GM19043 (cell line): ENCODE data around the gene GALNT6.
A peak's percentile ranks its signal among the peaks of the same experiment; 100 is the strongest.

Experiments
- ATAC-seq: cut with Tn5 transposase; IDR thresholded peaks from one replicate; pipeline ENCODE4 v1.9.1; 2021; ENCODE audit warnings: low read depth; ENCODE audit not compliant: unreplicated experiment

GALNT6 gene

DNA sequence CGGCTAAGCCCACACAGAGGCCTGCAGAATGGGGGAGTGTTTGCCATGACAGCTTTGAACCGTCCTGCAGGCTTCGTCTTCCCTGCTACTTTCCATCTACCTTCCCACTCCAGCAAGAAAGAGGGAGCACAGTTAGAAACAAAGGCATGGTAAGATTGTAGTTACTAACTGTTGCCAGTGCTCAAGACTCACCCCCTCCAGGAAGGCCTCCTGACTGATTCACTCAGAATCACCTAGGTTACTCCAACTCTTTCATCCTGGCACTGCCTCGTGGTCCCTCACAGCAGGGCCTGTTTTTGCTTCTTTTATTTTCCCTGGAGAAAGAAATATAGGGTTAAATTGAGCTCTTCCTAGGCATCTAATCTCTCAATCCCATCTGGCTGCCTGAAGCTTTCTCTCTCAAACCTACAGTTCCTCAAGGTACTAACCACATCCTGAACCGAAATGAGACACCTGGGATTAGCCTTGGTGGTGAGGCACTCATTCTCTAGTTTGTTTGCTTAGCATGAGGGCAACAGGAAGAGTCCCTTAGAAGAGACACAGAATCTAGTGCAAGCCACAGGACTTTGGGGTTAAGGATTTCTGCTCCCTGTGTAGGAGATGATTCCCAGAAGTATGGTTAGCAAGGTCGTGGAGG is 7.8 kb downstream of the GALNT6 start:
- no peak for ATAC-seq

DNA sequence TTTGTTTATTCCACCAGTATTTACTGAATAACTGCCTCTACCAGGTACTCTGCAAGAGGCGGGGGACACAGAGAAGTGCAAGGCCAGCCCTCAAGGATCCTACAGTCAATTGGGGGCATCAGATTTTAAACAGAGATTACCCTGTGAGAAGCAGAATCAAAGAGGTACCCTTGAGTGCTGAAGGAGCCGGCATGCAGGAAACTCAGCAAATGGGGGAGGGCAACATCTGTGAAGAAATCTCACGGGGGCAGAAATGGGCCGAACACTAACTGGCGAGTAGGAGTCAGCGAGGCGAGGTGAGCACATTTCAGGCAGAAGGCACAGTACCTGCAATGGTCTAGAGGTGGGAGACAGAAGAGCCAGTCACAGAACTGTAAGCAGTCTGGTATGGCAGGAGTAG is 9.0 kb downstream of the GALNT6 start:
- no peak for ATAC-seq

DNA sequence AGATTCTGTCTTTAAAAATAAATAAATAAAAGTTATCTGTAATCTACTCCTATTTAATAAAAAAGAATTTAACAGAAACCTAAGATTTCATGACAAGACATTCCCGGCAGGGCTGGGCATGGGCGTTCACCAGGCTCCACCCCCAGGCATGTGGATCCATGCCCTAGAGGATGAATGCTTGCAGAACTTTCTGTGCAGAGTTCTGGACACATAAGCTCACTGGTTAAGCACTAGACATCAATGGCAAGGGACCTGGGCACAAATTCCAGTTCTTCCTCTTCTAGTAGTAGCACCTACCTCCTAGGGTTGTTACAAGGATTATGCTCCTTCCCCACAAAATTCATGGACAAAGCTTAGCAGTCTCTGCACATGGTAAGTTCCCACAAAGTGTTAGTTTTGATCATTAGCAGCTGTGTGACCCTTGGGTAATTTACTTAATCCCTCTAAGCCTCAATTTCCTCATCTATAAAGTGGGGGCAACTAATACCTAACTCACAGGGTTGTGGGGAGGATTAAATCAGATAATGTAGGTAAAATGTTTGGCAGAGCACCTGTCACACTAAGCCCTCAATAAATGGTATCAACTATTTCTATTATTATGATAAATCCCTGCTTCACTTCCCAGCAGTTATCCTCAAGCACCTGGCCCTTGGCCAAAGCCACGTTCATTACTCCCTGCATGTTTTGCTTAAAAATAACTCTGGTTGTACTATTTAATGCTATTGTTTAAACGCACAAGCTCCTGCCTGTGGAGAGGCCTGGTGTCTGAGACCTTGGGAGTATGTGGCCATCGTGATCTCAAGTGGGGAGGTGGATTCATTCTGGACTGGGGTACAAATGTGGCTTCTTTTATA is 9.8 kb downstream of the GALNT6 start:
- ATAC-seq, result no peak

DNA sequence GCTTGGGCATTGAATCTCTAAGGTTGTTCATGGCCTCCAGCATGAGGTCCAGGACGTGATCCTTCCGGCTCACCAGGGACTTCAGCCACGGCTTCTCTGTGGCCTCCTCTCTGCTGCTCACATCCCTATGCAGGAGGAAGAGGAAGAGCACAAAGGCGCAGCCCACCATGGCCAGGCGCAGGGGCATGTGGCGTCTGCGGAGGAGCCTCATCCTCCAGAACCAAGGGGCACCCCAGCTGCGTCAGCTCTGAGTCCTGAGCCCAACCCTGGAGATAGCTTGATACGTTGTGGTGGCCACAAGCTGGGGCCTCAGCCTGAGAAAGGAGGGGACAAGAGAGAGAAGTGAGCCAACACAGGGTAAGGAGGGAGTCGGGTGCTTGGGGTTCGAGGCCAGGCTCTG is 11.6 kb downstream of the GALNT6 start:
- ATAC-seq, result no peak

DNA sequence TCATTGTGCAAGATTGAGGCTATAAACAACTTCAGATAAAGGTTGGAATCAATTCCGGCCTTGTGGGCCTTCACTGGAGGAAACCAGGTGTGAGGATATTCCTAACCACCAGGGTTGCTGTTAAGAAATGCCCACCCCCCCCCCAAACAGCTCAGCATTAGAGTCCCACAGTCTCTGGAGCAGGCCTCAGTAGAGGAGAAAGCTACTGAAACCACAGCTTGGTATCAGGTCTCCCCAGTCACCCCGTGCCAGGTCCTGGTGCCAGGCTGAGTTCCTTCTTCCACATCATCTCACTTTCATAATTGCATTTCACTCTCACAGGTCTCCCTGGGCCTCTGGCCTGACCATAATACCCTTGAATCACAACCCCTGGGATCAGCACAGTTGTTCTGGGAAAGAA is 12.5 kb downstream of the GALNT6 start:
- ATAC-seq, result no peak

DNA sequence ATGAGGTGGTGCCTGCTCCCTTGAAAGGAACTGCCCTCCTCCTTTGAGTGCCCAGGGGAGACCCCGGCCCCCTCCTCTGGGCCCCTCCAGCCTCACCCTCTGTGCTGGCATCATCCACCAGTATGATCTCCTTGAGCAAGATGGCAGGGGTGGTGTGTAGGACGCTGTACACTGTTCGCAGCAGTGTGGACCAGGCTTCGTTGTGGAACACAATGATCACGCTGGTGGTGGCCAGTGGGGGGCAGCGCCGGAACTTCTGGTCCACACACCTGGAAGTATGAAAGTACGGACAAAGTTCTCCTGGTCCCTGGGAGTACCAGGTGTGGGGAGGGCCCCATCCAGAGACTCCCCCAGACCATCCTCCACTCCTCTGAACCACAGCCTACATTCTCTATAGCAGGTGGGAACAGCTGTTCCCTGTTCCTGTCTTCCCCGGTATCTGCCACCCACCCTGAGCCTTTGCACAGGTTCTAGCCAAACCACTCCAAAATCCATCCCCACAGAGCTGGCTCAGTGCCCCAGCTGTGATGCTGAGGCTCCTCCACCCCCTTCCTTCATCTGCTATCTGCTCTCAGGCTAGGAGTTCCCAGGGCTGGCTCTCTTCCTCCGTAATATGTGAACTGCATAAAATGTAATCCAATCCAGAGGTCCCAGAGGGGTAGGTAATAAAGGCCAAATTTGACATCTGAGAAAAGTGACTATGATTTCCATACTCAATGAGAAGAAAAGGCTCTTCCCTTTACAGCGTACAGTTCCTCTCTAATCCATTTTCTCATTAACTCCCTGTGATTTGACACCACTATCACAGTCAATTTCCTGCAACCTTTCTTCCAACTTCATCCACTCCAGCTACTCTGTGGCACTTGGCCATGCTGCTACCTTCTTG is 13.9 kb downstream of the GALNT6 start:
- ATAC-seq, result no peak

DNA sequence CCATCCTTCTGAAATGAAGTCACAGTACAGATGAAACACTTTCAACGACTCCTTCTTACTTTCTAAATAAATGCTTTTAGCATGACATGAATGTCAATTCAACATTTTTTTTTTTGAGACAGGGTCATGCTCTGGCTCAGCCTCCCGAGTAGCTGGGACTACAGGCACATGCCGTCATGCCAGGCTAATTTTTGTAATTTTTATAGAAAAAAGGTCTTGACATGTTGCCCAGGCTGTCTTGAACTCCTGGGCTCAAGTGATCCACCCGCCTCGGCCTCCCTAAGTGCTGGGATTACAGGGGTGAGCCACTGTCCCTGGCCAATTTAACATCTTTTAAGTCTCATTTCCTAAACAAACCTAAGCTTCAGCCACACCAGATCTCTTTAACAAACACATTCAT is 16.4 kb downstream of the GALNT6 start:
- no peak for ATAC-seq

DNA sequence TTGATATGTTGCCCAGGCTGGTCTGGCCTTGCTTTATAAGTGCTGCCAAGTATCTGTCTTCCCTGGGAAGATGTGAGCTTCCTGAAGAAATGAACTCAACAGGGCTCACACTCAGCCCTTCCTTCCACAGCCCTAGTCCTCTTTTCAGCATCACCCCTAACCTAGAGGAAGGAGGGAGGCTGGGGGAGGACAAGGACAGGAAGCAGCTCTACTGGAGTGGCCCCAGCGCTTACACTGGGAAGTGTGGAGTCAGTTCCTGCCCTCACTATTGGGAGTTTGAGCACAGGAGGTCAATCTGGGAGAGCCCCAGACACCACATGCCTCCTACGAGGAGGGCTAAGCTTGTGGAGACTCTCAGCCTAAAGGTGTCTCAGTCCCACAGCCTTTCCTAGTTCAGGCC is 16.8 kb downstream of the GALNT6 start:
- no peak for ATAC-seq

DNA sequence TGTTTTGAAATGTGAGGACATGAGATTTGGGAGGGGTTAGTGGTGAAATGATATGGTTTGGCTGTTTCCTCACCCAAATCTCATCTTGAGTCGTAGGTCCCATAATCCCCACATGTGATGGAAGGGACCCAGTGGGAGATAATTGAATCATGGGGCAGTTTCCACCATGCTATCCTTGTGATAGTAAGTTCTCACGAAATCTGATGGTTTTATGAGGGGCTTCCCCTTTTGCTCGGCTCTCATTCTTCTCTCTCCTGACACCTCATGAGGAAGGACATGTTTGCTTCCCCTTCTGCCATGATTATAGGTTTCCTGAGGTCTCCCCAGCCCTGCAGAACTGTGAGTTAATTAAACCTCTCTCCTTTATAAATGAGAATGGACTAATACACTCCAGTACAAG is 18.0 kb downstream of the GALNT6 start:
- ATAC-seq, result no peak

DNA sequence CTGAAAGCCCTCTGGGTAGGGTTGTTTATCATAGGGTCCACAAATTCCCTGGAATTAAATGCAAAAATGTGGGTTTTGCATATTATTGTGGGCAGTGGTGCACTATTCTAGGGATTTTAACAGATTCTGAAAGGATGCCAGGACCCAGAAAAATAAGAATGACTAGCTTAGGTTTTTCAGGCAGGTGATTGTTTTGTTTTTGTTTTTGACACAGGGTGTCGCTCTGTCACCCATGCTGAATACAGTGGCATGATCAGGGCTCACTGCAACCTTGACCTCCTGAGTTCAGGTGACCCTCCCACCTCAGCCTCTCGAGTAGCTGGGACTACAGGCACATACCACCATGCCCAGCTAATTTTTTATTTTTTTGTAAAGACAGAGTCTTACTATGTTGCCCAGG is 19.2 kb downstream of the GALNT6 start:
- ATAC-seq, result no peak

DNA sequence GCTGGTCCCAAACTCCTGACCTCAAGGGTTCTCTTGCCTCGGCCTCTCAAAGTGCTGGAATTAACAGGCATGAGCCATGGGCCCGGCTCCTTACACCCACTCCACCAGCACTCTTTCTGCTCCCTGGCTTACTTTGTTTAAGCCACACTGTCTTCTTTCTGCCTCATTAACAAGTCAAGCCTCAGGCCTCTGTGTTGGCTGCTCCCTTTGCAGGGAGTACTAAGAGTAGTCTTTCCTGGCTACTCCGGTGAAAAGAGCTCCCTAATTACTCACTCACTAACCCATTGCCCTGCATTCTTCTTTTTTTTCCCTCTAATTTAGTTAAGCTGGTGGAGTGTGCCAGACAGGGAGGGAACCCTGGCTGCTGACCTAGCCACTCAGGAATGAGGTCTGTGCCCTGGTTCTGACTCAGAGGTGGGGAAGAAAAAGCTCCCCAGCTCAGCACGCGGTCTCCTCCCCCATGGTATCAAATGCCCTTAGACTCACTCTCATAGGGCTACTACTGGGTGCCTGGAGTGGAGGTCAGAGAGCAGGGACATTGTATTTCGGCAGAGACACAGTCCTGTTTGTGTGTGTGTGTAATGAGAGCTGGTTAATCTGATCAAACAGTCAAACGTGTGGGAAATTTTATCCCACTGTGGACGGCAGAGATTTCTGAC is 19.8 kb downstream of the GALNT6 start:
- no peak for ATAC-seq

DNA sequence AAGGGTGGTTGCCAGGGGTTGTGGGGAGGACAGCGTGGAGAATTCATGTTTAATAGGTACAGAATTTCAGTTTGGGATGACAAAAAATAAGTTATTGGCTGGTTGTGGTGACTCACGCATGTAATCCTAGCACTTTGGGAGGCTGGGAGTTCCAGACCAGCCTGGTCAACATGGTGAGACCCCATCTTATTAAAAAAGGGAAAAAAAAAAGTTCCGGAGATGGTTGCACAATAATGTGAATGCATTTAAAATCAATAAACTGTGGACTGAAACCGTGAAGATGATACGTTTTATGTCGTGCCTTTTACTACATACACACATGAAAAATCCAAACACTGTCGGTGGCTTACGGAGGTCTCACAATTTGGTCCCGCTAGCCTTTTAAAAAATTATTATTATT is 20.5 kb downstream of the GALNT6 start:
- no peak for ATAC-seq

DNA sequence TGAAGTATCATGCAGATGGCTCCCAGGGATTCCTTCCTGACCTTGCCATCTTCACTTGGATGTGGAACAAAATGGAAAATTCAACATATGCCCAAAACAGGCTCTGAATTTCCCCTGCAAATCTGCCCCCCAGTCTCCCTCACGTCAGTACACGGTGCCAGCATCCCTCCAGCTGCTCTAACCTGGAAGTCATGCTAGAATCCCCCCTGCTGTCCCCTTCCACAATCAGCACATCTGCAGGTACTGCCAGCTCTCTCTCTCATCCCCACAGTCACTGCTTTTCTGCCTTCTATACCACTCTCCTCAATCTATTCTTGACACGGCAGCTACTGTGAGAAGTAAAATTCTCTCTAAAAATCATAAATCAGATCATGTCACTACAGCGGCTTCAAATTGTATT is 21.6 kb downstream of the GALNT6 start:
- ATAC-seq, result no peak

DNA sequence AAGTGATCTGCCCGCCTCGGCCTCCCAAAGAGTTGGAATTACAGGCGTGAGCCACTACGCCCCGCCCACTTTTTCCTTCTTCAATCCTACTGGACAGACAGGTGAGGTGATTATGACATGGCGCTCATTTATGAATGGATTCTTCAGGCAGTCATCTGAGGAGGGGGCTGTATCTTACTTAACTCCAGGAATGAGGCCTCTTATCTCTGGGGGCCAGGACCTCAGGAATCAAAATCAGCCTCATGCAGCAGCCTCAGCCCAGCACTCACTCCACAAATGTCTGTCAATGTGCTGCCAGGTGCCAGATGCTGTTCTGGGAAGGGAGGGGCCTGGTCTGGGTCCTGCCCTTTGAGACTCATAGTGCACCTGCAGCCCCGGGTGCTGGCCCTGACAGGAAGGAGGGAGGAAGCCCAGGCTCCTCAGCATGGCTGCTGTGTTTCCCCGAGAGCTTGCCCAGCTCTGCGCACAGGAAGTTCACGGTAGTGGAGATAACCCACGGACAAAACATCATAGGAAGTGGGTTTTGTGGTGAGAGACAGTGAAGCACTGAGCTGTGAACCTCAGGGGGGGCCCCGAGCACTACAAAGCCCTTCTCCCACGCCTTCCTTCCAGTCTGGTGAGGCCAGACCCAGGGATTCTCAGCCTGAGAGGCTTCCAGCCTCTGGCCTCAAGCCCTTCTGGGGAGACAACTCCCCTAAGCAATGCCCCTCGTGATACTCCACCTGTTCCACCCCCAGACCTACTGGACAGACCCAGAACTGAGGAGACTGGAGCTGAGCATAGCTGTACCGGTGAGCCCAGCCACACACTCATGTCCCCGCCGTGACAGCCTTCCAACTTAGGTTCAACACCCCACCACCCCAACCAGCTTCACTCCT is 22.3 kb downstream of the GALNT6 start:
- ATAC-seq, result peak; percentile 97

DNA sequence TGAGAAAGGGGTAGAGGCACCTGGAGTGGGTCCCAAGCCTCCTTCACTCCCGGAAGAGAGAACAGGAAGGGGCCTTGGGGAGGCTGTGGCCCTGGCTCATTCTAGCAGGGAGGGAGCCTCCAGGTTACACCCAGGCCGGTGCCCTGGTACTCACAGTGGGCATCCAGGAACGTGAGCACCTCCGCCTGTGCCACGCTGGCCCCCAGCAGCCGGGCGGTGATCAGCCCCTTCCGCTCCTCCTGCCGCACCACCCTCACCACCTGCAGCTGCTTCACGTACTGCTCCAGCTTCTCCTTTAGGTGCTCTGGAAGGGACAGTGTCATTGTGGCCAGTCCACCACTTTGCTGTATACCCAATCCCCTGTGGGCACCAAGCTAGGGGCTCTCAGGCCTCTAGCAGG is 25.9 kb downstream of the GALNT6 start:
- ATAC-seq, result no peak

DNA sequence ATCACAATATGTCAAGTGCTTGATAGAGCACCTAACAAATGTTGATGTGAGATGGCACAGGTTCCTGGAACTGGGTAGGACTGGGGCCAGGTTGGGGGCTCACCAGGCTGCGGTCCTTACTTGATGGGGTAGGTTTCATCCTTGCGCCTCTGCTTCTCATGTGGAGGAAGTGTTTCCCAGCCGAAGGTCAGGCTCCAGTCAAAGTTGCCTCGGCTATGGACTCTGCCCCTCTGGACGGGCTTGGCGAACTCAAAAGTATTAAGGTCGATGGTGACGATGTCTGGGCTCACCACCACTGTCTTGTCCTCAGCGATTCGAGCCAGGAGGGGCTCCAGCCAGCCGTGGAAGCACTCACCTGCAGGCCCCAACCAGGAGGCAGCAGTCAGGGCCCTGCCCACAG is 27.2 kb downstream of the GALNT6 start:
- ATAC-seq, result no peak

DNA sequence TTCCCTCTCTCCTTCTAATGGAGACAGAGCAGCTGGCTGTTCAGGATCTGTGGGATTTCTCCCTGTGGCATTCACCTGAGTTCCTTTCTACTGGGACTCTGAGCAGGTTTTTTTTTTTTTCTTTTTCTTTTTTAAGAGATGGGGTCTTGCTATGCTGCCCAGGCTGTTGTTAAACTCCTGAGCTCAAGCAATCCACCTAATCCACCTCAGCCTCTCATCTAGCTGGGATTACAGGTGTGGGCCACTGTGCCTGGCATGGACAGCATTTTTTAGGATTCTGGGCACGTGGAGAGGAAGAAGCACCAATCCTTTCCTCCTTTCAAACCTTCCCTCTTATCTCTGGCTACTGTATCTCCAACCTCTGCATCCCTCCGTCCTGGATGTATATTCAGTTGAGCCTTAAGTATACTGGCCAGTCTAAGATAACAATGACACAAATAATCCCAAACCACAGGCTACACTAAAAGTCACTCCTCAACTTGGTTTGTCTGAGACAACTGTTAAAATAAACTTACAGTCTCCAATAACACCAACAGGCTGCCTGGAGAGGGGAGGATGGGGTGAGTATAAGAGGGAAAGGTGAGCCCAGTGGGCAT is 28.4 kb downstream of the GALNT6 start:
- no peak for ATAC-seq

DNA sequence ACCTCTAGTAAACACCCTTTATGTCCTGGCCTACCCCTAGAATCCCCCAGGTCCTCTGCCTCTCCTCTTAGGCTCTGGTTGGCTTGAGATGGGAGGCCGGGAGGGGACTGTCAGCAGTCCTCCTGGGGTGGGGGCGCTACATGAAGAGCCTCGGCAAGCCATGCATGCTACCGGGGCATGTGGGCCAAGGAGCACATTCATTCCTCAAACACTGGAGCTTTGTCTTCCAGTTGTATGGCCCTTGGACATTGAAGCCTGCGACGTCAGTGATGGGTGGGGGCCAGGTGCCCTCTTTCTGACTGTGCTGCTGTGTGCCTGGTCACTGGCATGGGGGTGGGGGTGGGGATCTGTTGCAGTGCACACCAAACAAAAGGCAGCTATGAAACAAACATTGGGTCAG is 28.9 kb downstream of the GALNT6 start:
- ATAC-seq, result no peak

DNA sequence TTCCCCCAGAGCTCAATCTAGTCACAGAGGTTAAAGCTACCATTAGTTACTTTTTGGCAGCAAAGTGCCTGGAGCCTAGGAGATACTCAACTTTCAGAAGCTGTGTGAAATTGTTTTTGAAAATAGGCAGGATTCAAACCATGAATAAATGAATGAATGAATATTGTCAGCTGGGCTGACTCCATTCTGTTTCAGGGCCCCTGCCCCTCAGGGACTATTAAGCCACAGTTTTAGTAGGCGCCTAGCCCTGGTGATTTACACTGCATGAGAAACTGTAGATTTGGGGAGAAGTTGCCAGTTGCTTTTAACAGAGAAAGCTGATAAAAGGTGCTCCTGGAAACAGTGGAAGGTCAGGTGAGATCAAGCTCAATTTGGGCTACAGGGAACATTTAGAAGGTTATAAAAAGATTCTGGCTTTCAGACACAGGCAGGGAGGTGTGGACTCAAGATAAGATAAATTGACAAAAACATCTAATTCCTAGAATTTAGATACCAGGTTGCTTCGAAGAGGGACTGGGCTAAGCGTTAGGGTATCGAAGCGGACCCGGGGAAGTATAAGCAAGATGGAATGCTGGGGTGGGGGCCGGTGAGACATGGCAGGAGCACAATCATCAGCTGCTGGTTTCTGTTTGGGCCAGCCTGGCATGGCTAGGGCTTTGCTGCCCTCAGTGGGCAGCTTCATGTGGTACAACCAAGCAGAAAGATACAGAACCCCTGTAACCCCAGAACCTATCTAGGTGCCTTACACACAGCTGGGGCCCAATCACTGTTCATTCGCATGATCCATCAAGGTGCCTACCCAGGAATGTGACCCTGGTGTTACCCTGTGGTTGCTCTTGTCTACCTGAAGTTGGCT is 29.8 kb downstream of the GALNT6 start:
- ATAC-seq, result no peak
